ENCODE results near the gene RIF1.

Gene RIF1, protein sequence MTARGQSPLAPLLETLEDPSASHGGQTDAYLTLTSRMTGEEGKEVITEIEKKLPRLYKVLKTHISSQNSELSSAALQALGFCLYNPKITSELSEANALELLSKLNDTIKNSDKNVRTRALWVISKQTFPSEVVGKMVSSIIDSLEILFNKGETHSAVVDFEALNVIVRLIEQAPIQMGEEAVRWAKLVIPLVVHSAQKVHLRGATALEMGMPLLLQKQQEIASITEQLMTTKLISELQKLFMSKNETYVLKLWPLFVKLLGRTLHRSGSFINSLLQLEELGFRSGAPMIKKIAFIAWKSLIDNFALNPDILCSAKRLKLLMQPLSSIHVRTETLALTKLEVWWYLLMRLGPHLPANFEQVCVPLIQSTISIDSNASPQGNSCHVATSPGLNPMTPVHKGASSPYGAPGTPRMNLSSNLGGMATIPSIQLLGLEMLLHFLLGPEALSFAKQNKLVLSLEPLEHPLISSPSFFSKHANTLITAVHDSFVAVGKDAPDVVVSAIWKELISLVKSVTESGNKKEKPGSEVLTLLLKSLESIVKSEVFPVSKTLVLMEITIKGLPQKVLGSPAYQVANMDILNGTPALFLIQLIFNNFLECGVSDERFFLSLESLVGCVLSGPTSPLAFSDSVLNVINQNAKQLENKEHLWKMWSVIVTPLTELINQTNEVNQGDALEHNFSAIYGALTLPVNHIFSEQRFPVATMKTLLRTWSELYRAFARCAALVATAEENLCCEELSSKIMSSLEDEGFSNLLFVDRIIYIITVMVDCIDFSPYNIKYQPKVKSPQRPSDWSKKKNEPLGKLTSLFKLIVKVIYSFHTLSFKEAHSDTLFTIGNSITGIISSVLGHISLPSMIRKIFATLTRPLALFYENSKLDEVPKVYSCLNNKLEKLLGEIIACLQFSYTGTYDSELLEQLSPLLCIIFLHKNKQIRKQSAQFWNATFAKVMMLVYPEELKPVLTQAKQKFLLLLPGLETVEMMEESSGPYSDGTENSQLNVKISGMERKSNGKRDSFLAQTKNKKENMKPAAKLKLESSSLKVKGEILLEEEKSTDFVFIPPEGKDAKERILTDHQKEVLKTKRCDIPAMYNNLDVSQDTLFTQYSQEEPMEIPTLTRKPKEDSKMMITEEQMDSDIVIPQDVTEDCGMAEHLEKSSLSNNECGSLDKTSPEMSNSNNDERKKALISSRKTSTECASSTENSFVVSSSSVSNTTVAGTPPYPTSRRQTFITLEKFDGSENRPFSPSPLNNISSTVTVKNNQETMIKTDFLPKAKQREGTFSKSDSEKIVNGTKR (N-terminal part only)

DNA sequence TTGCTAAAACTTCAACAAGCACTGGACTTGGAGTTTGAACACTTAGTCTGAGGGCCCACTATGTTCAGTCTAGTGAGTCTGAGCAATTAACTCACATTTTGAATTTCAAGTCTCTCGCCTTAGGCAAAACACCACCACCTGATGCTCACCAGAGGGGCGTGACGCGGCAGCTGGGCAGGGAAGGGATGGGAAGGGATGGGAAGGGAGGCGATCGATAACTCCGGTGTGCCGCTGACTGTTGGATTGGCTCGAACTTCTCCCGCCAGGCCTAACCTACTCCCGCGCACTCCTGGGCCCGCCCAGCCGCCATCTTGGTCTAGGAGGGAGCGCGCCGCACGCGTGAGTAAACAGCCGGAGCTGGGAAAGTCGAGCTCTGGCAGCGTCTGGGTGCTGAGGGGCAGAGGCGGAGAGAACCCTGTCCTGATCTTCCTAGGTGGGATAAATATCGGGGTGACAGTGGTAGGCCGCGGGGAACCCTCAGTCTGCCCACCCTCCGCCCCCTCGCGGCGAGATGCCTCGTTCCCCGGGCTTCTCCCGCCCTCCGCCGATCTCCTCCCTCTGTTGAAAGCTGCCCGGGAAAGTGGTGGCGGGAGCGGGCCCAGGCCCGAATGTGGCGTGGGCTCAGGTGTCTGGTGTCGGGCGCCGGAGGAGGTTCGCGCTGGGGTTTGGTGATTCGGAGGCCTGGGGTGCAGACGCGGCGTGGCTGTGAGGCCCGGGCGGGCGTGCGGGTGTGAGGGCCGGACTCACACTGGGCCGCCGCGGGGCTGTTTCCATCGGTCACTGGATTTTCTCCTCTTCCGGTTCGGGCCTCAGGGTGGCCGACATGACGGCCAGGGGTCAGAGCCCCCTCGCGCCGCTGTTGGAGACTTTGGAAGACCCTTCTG is at the start of gene RIF1:
RIF1 (plus strand) TSS at position 302 of the 884 bp plus-strand sequence; CDS start at position 824, 522 bp downstream.
- DNase-seq: peak; percentile 51 to 69 (median 53)

DNA sequence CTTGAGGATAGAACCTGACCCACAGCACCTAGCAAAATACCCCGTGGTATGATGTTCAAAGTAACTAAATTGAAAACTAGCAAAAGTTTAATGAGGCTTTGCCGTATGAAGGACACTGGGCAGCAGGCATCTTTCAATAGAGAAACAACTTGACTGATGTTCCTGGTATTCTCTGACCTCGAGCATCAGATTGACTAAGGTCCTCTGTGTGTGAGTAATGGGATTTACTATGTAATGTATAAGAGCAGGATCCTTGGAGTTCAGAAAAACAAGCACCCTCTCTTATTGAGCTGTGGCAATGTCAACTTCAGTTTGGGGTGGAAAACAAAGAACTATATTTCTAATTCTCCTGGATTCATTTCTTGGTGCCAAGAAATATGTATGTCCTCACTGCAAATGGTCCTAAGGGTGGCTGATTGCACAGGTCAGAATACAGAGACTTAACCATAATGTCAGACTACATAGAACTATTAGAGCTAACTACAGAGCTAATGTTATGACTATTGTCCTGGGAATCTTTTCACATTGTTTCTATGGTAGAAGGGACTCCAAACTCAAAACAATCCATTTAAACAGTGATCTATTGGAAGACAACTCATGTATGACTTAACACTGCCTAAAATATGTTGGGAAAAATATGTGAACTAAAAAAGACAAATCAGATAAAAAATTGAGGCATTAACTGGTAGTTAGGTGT is 47.9 kb upstream of the RIF1 start:
- no peak for DNase-seq

DNA sequence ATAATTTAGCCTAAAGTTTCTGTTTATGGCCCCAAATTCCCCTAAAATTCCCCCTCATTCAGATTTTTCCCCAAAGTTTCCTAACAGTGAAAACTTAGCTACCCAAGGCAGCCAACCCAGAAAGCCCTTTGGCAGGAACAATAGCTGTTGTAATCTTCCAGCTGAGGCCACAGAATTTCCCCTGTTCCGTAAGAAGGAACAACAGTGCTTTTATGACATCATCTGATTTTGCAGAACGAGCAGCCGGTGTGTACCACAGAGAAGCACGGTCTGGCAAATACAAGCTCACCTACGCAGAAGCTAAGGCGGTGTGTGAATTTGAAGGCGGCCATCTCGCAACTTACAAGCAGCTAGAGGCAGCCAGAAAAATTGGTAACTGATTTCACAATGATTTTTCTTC is 46.0 kb upstream of the RIF1 start:
- DNase-seq: no peak

DNA sequence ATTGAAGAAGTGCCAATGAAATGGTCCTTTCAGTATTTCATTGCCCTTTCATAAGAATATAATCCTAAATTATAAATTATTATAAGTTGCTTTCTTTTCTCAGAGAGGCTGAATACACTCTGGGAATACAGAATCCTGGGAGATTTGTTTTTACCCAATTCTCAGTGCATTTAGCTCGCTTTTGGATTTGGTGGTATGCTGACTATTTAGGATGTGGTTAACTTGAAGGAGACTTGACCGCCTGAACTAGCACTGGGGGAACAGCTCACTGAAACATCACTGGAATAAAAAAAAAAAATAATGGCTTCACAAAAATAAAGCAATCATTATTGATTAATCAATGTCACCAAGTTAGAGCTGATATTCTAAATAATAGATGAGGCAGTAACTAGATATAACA is 42.1 kb upstream of the RIF1 start:
- no peak for DNase-seq

DNA sequence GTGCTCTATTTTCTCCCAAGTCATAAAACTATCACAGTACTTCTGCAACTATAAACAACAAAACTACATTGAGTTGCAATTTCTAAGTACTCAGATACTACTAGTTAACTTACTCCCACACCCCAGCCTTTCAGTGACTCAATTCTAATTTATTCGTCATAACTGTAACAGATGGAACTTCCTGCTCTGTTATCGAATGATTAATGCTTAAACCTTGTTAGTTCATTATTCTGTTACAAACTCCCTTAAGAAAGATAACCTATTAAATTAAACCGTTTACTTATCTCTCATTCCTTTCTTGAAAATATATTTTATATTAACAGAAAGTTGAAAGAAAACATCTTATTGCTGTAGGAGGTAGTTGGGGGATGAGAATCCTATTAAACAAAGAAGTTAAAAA is 35.3 kb upstream of the RIF1 start:
- no peak for DNase-seq

DNA sequence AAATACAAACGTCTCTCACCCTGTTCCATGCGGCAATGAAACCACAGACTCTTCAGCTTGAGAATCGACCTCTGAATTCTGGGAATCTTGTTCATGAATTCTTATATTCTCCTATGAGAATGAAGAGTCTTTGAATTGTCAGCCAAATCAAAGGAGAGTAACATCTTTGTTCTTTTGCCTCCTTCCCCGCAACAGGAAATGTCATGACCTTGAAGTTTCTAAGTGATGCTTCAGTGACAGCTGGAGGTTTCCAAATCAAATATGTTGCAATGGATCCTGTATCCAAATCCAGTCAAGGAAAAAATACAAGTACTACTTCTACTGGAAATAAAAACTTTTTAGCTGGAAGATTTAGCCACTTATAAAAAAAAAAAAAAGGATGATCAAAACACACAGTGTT is 30.5 kb upstream of the RIF1 start:
- no peak for DNase-seq

DNA sequence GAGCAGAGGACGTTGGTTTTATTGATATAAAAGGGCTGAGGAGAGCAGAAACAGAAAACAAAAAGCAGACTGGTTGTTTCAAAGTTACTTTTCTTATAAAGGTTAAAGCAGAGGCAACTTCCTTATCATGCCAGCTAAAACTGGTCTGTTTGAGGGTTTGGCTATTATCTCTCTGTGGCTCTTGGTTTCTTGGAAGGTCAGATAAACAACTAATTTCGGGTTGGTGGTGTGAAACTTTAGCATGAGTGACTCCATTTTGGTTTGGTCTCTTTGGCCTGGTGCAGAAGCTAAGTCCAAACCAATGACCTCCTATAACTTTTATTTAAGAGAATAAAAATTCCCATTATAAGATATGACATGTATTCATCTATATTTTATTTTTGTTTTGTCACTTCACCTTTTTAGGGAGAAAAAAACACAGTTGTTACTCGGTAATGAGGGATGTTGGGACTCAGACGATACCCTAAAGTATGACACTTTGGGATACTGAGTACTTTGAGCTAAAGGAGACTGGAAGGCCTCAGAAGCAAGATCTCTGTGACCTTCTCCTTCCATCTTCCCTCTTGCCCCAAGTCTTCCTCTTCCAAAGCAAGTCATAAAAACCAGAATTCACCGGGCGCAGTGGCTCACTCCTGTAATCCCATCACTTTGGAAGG is 29.0 kb upstream of the RIF1 start:
- no peak for DNase-seq

DNA sequence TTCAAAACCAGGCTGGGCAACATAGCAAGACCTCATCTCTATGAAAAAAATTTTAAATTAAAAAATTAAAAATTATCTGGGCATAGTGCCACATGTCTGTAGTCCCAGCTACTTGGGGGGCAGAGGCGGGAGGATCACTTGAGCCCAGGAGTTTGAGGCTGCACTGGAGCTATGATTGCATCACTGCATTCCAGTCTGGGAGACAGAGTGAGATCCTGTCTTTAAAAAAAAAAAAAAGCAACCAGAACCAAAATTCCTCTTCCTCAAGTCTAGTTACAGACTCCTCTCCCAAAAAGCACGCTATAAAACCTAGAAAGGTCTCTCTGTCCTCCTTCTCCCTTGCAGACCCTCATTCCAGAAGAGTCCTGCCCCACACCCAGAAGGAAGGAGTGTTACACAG is 28.4 kb upstream of the RIF1 start:
- no peak for DNase-seq

DNA sequence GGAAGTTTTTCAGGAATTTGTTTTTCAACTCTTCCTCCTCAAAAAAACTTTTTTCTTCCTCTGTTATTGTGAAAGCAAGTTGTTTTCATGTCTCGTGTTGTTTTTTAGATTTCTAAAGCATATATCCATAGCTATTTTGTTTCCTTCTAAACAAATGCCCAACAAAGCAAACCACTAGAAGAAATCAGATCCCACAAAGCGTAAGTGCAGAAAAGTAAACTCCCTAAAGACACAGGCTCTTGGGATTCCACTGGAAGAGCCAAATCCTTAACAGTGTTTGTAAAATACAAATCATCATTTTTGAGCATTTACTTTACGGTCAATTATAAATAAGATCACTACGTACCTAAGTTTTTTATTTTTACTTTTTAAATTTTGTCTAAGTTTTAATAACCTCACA is 21.7 kb upstream of the RIF1 start:
- no peak for DNase-seq

DNA sequence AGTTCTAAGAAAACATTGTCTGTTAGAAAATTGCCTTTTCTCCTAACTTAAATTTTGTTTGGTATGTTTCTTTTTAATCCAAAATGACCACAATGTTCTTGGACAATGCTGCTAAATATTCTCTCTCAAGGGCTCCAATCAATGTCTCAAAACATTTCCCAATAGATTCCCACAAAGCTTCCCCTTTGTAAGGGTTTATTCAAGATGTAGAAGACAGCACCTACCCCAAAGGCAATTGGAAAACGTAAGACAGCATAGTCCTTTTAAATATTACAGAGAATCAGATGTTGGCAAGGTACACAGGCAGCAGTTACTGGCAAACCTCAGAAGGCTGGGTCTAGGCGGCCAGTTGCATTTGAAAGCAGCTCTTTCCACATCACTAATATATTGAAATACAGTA is 18.3 kb upstream of the RIF1 start:
- DNase-seq: no peak

DNA sequence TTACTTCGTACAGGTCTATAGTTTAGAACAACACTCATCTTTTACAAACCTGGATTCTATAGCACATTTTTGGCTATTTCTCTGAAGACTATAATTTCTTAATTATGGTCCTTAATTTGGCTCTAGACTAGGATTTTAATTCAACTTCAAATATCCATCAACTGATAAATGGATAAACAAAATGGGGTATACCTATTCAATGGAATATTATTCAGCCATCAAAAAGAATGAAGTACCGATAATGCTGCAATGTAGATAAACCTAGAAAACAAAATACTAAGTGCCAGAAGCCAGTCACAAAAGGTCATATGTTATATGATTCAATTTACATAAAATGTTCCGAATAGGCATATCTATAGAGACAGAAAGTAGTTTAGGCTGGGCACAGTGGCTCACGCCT is 15.2 kb upstream of the RIF1 start:
- DNase-seq: no peak

DNA sequence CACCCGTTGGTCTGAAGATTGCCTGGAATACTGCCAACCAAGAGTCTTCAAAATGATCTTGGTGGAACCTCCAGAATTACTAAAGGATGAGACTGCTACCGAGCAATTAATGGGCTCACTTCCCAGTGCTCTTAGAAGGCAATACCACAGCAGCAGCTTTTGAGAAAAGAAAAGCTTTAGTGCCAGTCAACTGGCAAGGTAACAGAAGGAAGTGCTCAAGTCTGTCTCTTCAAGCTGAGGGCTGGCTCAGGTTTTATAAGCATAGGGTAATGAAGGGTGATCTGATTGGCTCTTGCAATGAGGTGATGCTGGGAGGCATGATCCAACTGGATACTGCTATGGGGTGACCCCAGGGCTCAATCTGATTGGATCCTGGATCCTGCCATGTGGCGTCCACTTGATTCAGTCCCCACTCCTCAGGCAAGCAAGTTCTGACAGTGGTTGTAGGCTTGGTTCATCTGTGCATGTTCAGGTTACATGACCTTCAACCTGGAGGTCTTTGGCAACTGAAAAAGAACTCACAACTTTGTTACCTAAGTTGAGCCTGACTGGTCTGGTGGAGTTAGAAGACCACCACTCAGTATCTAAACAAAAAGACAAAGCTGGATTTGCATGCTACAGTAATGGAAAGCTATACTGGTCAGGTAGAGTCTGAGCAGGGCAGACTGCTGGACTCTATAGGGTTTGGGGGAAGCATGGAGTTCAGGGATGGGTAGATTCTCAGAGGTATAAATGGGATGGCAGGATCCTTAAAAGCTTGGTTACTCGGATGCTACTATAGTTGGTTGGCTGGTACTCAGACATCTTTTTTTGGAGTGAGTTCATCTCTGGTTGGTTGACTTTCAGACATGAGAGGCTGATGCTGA is 14.0 kb upstream of the RIF1 start:
- DNase-seq: no peak

DNA sequence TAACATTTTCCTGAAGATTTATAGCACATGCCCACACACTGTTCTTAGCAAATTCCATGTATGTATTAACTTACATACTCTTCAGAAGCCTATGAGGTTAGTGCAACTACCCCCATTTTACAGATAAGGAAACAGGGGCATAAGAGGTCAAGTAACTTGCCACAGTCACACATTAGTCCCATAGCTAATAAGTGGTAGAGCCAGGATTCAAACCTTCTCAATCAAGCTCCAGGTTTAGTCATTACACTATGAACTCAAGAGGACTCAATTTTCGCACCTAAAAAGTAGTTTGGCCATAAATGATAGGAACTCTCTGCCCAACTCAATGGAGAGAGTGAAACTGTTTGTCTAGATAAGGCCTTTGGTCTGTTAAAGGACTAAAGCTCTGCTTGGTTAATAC is 9.7 kb upstream of the RIF1 start:
- no peak for DNase-seq

DNA sequence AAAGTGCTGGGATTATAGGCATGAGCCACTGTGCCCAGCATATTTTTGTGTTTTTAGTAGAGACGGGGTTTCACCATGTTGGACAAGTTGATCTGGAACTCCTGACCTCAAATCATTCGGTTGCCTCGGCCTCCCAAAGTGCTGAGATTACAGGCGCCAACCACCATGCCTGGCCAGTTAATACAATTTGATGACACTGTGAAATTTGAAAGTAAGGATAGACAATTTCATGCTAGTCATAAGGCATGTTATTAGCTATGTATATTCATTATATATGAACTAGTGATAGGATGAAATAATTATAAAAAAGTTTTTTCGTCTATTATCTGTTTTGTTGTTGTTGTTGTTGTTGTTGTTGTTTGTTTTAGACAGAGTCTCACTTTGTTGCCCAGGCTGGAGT is 8.6 kb upstream of the RIF1 start:
- no peak for DNase-seq

DNA sequence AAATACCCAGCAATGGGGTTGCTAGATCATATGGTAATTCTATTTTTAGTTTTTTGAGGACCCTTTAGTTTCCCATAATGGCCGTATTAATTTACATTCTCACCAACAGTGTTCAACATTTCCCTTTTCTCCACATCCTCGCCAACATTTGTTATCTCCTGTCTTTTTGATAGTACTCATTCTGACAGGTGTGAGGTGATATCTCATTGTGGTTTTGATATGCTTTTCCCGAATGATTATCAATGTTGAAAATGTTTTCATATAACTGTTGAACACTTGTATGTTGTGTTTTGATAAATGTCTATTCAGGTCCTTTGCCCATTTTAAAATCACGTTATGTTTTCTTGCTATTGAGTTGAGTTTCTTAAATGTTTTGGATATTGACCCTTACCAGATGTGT is 5.8 kb upstream of the RIF1 start:
- no peak for DNase-seq

DNA sequence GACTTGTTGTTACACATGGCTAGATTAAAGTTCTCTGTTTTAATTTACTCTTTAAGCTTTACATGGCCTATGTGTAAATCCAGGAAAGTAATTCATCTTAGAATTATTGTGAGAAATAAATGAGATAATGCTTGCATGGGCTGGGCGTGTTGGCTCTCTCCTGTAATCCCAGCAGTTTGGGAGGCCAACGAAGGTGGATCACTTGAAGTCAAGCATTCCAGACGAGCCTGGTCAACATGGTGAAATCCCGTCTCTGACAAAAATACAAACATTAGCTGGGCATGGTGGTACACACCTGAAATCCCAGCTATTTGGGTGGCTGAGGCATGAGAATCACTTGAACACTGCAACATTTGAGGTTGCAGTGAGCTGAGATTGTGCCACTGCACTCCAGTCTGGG is 4.3 kb upstream of the RIF1 start:
- DNase-seq: no peak

DNA sequence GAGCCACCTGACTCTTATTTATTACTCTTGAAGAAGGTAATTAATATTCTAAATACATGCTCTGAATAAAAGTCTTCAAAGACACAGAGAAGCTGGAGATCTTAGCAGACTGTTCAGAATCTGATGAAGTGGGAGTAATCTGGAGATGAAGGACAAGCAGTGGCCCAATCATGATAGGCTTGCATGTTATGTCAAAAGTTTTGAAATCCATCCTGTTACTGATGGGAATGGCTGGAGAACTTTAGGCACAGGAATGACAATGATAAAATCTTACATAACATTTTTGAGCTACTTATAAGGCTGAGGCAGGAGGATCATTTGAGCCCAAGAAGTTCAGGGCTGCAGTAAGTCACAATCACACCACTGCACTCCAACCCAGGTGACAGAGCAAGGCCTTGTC is 2.4 kb upstream of the RIF1 start:
- DNase-seq: no peak

DNA sequence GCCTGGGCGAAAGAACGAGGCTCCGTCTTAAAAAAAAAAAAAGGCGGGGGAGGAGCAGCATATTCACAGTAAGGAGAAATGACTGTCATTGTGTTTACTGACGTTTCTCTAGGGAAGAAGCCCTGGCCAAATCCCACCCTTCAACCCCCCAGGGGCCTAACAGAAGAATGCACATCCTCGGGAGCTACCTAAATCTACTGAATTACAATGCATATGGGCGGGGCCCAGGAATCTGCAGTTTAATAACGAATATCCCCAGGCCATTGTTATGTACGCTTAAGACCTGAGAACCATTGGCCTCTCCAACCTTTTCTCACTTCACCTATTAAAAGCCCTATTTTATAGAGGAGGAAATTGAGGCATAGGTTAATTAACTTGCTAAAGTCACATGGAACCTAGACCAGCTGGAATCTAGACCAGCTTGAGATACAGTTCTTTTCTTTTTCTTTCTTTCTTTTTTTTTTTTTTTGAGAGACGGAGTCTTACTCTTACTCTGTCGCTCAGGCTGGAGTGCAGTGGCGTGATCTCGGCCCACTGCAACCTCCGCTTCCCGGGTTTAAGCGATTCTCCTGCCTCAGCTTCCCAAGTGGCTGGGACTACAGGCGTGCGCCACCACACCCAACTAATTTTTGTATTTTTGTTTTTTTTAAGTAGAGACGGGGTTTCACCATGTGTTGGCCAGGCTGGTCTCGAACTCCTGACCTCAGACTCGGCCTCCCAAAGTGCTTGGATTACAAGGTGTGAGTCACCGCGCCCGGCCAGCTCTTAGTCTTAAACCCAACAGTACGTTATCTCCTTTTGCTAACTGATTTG is 708 bp upstream of the RIF1 start:
- DNase-seq: no peak

DNA sequence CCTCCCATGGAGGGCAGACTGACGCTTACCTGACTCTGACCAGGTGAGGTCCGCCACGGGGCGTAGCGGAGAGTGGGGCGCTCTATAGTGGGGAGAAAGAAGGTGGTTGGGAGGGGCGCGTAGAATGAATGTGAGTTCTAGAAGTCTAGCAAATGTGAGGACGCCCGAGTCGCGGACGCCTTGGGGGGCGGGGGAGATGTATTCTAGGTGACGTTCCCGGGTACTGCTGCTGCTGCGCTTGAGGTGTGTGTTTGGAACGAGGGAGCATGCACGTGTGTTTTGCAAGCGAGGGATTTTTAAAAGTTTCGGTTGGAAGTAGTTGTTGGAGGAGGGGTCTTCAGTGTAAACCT is 758 bp downstream of the RIF1 start:
- peak in 3 of 4 experiments; percentile 9 to 27 (median 15) for DNase-seq
